ENCODE data around the gene GCC1. TPM values are rescaled to one million over a fixed set of nuclear protein-coding genes. Genes with fewer than 3 reads are reported as not detected.

Gene GCC1
- total and polyA plus RNA-seq, 2 donors (not counting 3 experiments of a cell fraction or from before 2014, with no cell fraction given), result 4.6 to 15.5 TPM

GRCh38 chr7:127600885-127601284 is 15.5 kb upstream of the GCC1 start:
- Histone ChIP-seq H3K9ac (replicated peaks; ENCODE audit: extremely low read depth, insufficient read depth, low read length) (no peak overlapping the region), H4K20me1 (replicated peaks; ENCODE audit: control insufficient read depth, extremely low read depth, insufficient read depth, low read length) (no peaks in the 10 kb centered on the region), H3K9me1 (replicated peaks; ENCODE audit: control insufficient read depth, extremely low read depth, insufficient read depth, low read length) (no peaks in the 10 kb centered on the region), H3K4me3 (replicated peaks in 1 of 3; ENCODE audit: insufficient read depth in 1 of 3, low read depth in 1 of 3, low read length in 3 of 3) (no peak overlapping the region), H3K27me3 (ENCODE audit: control insufficient read depth in 2 of 2, insufficient read depth in 2 of 2, low read length in 2 of 2) (peaks cover 0 to 13% of the 10 kb centered on the region in 2 experiments), H3K9me3 (replicated peaks; ENCODE audit: control insufficient read depth, insufficient read depth, low read length) (no peaks in the 10 kb centered on the region), H3K36me3 (ENCODE audit: control insufficient read depth in 2 of 2, extremely low read depth in 1 of 2, insufficient read depth in 2 of 2, low read length in 2 of 2) (no peaks in the 10 kb centered on the region), H3K4me1 (ENCODE audit: control insufficient read depth, extremely low read depth, insufficient read depth, low read length) (no peaks in the 10 kb centered on the region), H3K79me2 (ENCODE audit: control insufficient read depth, insufficient read depth, low read length) (no peaks in the 10 kb centered on the region), H3K4me2 (ENCODE audit: insufficient read depth, low read length) (no peak overlapping the region), H3K27ac (ENCODE audit: insufficient read depth, low read depth, low read length) (no peak overlapping the region), H2AFZ (ENCODE audit: low read depth, low read length) (no peak overlapping the region)
- no peak for DNase-seq (ENCODE audit: low read depth, low spot score)
- POLR2A ChIA-PET, result no interaction called here
- intact Hi-C loops (cut with micrococcal nuclease) (no loop called here), dilution Hi-C loops (cut with MboI; ENCODE audit: extremely low pct_ligation_motif_present, low sequenced_read_pairs) (no loop called here)
- TF ChIP-seq, protein P1, sequence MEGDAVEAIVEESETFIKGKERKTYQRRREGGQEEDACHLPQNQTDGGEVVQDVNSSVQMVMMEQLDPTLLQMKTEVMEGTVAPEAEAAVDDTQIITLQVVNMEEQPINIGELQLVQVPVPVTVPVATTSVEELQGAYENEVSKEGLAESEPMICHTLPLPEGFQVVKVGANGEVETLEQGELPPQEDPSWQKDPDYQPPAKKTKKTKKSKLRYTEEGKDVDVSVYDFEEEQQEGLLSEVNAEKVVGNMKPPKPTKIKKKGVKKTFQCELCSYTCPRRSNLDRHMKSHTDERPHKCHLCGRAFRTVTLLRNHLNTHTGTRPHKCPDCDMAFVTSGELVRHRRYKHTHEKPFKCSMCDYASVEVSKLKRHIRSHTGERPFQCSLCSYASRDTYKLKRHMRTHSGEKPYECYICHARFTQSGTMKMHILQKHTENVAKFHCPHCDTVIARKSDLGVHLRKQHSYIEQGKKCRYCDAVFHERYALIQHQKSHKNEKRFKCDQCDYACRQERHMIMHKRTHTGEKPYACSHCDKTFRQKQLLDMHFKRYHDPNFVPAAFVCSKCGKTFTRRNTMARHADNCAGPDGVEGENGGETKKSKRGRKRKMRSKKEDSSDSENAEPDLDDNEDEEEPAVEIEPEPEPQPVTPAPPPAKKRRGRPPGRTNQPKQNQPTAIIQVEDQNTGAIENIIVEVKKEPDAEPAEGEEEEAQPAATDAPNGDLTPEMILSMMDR (IDR thresholded peaks at IDR 0.05; ENCODE audit: extremely low read depth in 1 of 2, insufficient read depth in 1 of 2, low read depth in 1 of 2, low read length in 2 of 2), result no peak
- TF ChIP-seq POLR2AphosphoS5 (IDR thresholded peaks at IDR 0.05; ENCODE audit: insufficient read depth, low read depth, low read length) (no peak), POLR2A (IDR thresholded peaks at IDR 0.05; ENCODE audit: low read depth, low read length) (no peak), FOS (IDR thresholded peaks at IDR 0.05; ENCODE audit: borderline replicate concordance, insufficient read depth, low read length) (no peak), JUN (IDR thresholded peaks at IDR 0.05; ENCODE audit: borderline replicate concordance, insufficient read depth, insufficient read length, low read depth) (no peak), MYC (IDR thresholded peaks at IDR 0.05; ENCODE audit: low read depth, low read length) (no peak), EZH2 (IDR thresholded peaks at IDR 0.05; ENCODE audit: borderline replicate concordance, low read depth, low read length, severe bottlenecking) (no peak), GATA2 (IDR thresholded peaks at IDR 0.05; ENCODE audit: insufficient read depth, insufficient read length, low read depth, low read length) (no peak)
- TF ChIP-seq, protein P2, sequence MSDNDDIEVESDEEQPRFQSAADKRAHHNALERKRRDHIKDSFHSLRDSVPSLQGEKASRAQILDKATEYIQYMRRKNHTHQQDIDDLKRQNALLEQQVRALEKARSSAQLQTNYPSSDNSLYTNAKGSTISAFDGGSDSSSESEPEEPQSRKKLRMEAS (IDR thresholded peaks at IDR 0.05; ENCODE audit: insufficient read depth, insufficient read length), result no peak
- BruUV-seq (replicated peaks), result no TSS peak
- FAIRE-seq, result no peak
- CTCF ChIA-PET, result no interaction called here
